Upper lobe of left lung (tissue), 4 donors: ENCODE results near the gene CHST9.

Experiments
- EP300 ChIP-seq, 4 donors: sonication (generic); formaldehyde crosslinking; IDR thresholded peaks; one replicate each; pipeline ENCODE4 v1.5.1; 2017; ENCODE audit warnings: antibody characterized with exemption in 4 of 4, control low read depth in 2 of 4
- POLR2A ChIP-seq, 4 donors: fragments of 450-650 bp; IDR thresholded peaks; one replicate each; pipeline ENCODE4 v1.5.1; 2016 to 2017; ENCODE audit warnings: antibody characterized with exemption in 4 of 4, mild to moderate bottlenecking in 2 of 4
- POLR2AphosphoS5 ChIP-seq, 2 donors: sonication (generic); formaldehyde crosslinking; IDR thresholded peaks; one replicate each; pipeline ENCODE4 v1.5.1; 2017; ENCODE audit warnings: antibody characterized with exemption in 2 of 2
- TF ChIP-seq, protein P1 (sequence below), 6 experiments: fragments of 450-650 bp in 4 of 6; fragments of 200-600 bp in 2 of 6; sonication (generic) in 2 of 6; IDR thresholded peaks; one replicate each; pipeline ENCODE4 v1.5.1; 2016 to 2019; ENCODE audit warnings: antibody characterized with exemption in 6 of 6

DNA sequence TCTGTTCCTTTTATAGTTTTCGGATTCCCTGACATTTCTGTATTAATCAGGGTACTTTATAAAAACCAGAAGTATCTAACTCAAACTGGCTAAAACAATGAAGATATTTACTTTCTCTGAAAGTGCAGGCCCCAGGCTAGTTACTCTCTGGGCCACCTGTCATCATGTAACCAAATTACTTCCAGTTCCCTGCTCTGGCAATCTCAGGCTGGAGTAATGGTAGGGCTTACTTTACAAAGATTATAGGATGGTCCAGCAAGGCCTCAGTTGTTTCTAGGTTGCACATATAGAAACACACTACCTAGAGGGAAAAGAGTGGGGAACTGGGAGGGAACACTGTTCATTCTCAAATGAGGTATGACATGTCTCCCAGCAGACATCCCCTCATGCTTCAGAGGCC, 74.8 kb downstream of the CHST9 start:
- TF ChIP-seq, protein P1, sequence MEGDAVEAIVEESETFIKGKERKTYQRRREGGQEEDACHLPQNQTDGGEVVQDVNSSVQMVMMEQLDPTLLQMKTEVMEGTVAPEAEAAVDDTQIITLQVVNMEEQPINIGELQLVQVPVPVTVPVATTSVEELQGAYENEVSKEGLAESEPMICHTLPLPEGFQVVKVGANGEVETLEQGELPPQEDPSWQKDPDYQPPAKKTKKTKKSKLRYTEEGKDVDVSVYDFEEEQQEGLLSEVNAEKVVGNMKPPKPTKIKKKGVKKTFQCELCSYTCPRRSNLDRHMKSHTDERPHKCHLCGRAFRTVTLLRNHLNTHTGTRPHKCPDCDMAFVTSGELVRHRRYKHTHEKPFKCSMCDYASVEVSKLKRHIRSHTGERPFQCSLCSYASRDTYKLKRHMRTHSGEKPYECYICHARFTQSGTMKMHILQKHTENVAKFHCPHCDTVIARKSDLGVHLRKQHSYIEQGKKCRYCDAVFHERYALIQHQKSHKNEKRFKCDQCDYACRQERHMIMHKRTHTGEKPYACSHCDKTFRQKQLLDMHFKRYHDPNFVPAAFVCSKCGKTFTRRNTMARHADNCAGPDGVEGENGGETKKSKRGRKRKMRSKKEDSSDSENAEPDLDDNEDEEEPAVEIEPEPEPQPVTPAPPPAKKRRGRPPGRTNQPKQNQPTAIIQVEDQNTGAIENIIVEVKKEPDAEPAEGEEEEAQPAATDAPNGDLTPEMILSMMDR (IDR thresholded peaks at IDR 0.05) = no peak
- TF ChIP-seq EP300 (IDR thresholded peaks at IDR 0.05) (no peak), POLR2A (IDR thresholded peaks at IDR 0.05) (no peak), POLR2AphosphoS5 (IDR thresholded peaks at IDR 0.05) (no peak)
